B cell (primary cell): Measurements from ENCODE around the gene NF2. TPM values are rescaled to one million over a fixed set of nuclear protein-coding genes. Genes with fewer than 3 reads are reported as not detected.

Source experiments
- ATAC-seq: fragments of 200-7000 bp; cut with Tn5 transposase; one replicate; pipeline ENCODE4 v1.10.0; 2021; ENCODE audit warnings: low read depth, mild to moderate bottlenecking, moderate number of reproducible peaks, moderate library complexity
- CTCF ChIA-PET: fragments of 350-600 bp; sonication (Branson Sonifier 250); formaldehyde crosslinking; loops from one replicate; lab custom pipeline; 2021; ENCODE audit warnings: antibody characterized with exemption, inconsistent platforms; lab: Charles Lee
- POLR2A ChIA-PET: fragments of 350-600 bp; sonication (Branson Sonifier 250); formaldehyde crosslinking; loops from one replicate; lab custom pipeline; 2021; ENCODE audit warnings: antibody characterized with exemption; lab: Charles Lee
- DNase-seq: peaks from one replicate; pipeline ENCODE4 v3.0.0; 2013
- H2AFZ ChIP-seq: 2 replicates; pipeline ENCODE4 v1.6.1; 2012; ENCODE audit warnings: mild to moderate bottlenecking, low read depth, low read length; ENCODE audit not compliant: insufficient read depth, poor library complexity, severe bottlenecking
- H3K27ac ChIP-seq, 2 donors: 1 replicate in 1 of 2; 2 replicates in 1 of 2; pipeline ENCODE4 v1.5.1; 2012 to 2013; ENCODE audit warnings: low read length in 2 of 2, mild to moderate bottlenecking in 2 of 2, moderate library complexity in 1 of 2
- H3K27me3 ChIP-seq, 4 experiments: fragments of 200-600 bp in 1 of 4; sonication (generic) in 1 of 4; replicated peaks in 1 of 4; 1 replicate in 2 of 4; 2 replicates in 2 of 4; pipeline versions ENCODE4 v1.6.1 to v1.7.0; 2013 to 2016; ENCODE audit warnings: low read length in 3 of 4, mild to moderate bottlenecking in 2 of 4, mixed read lengths in 1 of 4, moderate library complexity in 1 of 4; ENCODE audit not compliant: insufficient read depth in 4 of 4, control insufficient read depth in 3 of 4; ENCODE audit errors: control extremely low read depth in 1 of 4
- H3K36me3 ChIP-seq, 2 experiments: replicated peaks in 1 of 2; 1 replicate in 1 of 2; 2 replicates in 1 of 2; pipeline versions ENCODE4 v1.6.1 to v1.7.1; 2013; ENCODE audit warnings: low read length in 1 of 2; ENCODE audit not compliant: insufficient read depth in 2 of 2, control insufficient read depth in 1 of 2; ENCODE audit errors: control extremely low read depth in 1 of 2, extremely low read depth in 1 of 2
- H3K4me1 ChIP-seq, 2 donors: fragments of 200-600 bp in 1 of 2; sonication (generic) in 1 of 2; 1 replicate in 1 of 2; 2 replicates in 1 of 2; pipeline versions ENCODE4 v1.5.1 to v1.6.1; 2013 to 2017; ENCODE audit warnings: low read length in 2 of 2; ENCODE audit not compliant: control insufficient read depth in 2 of 2, insufficient read depth in 2 of 2
- H3K4me2 ChIP-seq: replicated peaks from 2 replicates; pipeline ENCODE3; 2012; ENCODE audit warnings: mild to moderate bottlenecking, low read depth, low read length; ENCODE audit not compliant: poor library complexity, severe bottlenecking
- H3K4me3 ChIP-seq, 5 experiments: fragments of 200-600 bp in 1 of 5; sonication (generic) in 1 of 5; 1 replicate in 3 of 5; 2 replicates in 2 of 5; pipeline versions ENCODE4 v1.5.1 to v1.7.0; 2011 to 2016; ENCODE audit warnings: low read length in 4 of 5, mild to moderate bottlenecking in 4 of 5, low read depth in 2 of 5, control low read depth in 1 of 5, moderate library complexity in 1 of 5; ENCODE audit not compliant: insufficient read depth in 1 of 5; ENCODE audit errors: control extremely low read depth in 1 of 5, extremely low read depth in 1 of 5
- H3K79me2 ChIP-seq: fragments of 200-600 bp; sonication (generic); one replicate; pipeline ENCODE4 v1.6.0; 2016; ENCODE audit warnings: low read length; ENCODE audit not compliant: control insufficient read depth, insufficient read depth
- H3K9ac ChIP-seq: fragments of 200-600 bp; sonication (generic); 2 replicates; pipeline ENCODE4 v1.6.1; 2017; ENCODE audit warnings: mild to moderate bottlenecking, low read length, moderate library complexity
- H3K9me3 ChIP-seq, 3 donors: one replicate each; pipeline versions ENCODE4 v1.6.1 to v1.7.1; 2013; ENCODE audit warnings: low read length in 2 of 3; ENCODE audit not compliant: control insufficient read depth in 2 of 3, insufficient read depth in 1 of 3; ENCODE audit errors: control extremely low read depth in 1 of 3
- H4K20me1 ChIP-seq: 2 replicates; pipeline ENCODE4 v1.6.0; 2012; ENCODE audit warnings: mild to moderate bottlenecking, low read length; ENCODE audit not compliant: insufficient read depth, control insufficient read depth, poor library complexity, severe bottlenecking
- H3K27ac Mint-ChIP-seq: one replicate; pipeline ENCODE4 v1.8.0; 2021; ENCODE audit warnings: mixed read lengths
- H3K27me3 Mint-ChIP-seq: one replicate; pipeline ENCODE4 v1.8.0; 2021; ENCODE audit warnings: mixed read lengths
- H3K4me1 Mint-ChIP-seq: one replicate; pipeline ENCODE4 v1.8.0; 2021; ENCODE audit warnings: mixed read lengths
- H3K4me3 Mint-ChIP-seq: one replicate; pipeline ENCODE4 v1.8.0; 2021; ENCODE audit warnings: mixed read lengths
- H3K9me3 Mint-ChIP-seq: one replicate; pipeline ENCODE4 v1.8.0; 2022; ENCODE audit warnings: mixed read lengths; ENCODE audit not compliant: insufficient read depth
- CTCF ChIP-seq: fragments of 200-600 bp; IDR thresholded peaks from one replicate; pipeline ENCODE4 v1.8.0; 2022; ENCODE audit warnings: antibody characterized with exemption, mild to moderate bottlenecking
- EZH2 ChIP-seq: IDR thresholded peaks from 2 replicates; pipeline ENCODE4 v1.6.1; 2012; ENCODE audit warnings: borderline replicate concordance, low read depth, mild to moderate bottlenecking, moderate library complexity, low read length; ENCODE audit not compliant: insufficient read depth, poor library complexity, severe bottlenecking
- WGBS: methylation state at CpG from one replicate; pipeline ENCODE4 v1.1.5; 2013; ENCODE audit warnings: missing lambda C conversion rate; ENCODE audit not compliant: insufficient coverage; 5-methylcytosine and 5-hydroxymethylcytosine counted together
- intact Hi-C: fragments of 100-400 bp; cut with micrococcal nuclease; formaldehyde crosslinking; loops from one replicate; pipeline ENCODE4 v1.10.0; 2022
- polyA plus RNA-seq: library from polyadenylated mRNA; depleted of rRNA; stranded (reverse); fragments of >200 nt; gene quantifications from 2 replicates; pipeline ENCODE4 v1.2.3, GENCODE V29; 2012
- total RNA-seq, 2 donors: library from RNA; stranded (reverse); fragments of 120-200 nt in 1 of 2; gene quantifications; 1 replicate in 1 of 2; 2 replicates in 1 of 2; pipeline versions ENCODE4 v1.2.3 to v1.2.4, GENCODE V29; 2013 to 2022

The NF2 gene
- total and polyA plus RNA-seq, 2 donors (not counting 1 experiment from before 2014, with no cell fraction given) = 9.4 to 26.6 TPM

GRCh38 chr22:29570456-29570855 is 33.0 kb upstream of the NF2 start:
- Histone ChIP-seq H3K79me2 (no peaks in the 10 kb centered on the region), H3K27ac (no peak overlapping the region), H2AFZ (no peak overlapping the region), H3K27me3 (no peaks in the 10 kb centered on the region), H3K4me1 (no peaks in the 10 kb centered on the region), H3K9ac (no peak overlapping the region), H3K36me3 (peaks cover 2 to 21% of the 10 kb centered on the region in 2 experiments), H3K9me3 (no peaks in the 10 kb centered on the region), H3K4me2 (no peak overlapping the region), H3K4me3 (no peak overlapping the region), H4K20me1 (no peaks in the 10 kb centered on the region)
- Mint-ChIP-seq H3K4me3 (no peak overlapping the region), H3K27me3 (no peaks in the 10 kb centered on the region), H3K27ac (peak overlapping the region; percentile 67), H3K9me3 (no peaks in the 10 kb centered on the region), H3K4me1 (no peaks in the 10 kb centered on the region)
- DNase-seq = no peak
- POLR2A ChIA-PET = no interaction called here
- no peak for ATAC-seq
- CTCF ChIA-PET = no interaction called here
- WGBS = 100% methylated on average over 7 of the region's 7 CpGs
- TF ChIP-seq CTCF (no peak), EZH2 (no peak)
- intact Hi-C loops = no loop called here

- no peak overlapping the region for H3K4me3 Mint-ChIP-seq
Observed at GRCh38 chr22:29570912-29571549, 32.4 kb upstream of the NF2 start.

More at GRCh38 chr22:29570912-29571549, 32.4 kb upstream of the NF2 start:
- Histone ChIP-seq H3K4me3 (no peak overlapping the region), H3K9me3 (no peaks in the 10 kb centered on the region), H3K27ac (no peak overlapping the region), H2AFZ (no peak overlapping the region), H4K20me1 (no peaks in the 10 kb centered on the region), H3K27me3 (no peaks in the 10 kb centered on the region), H3K79me2 (no peaks in the 10 kb centered on the region), H3K36me3 (peaks cover 2 to 17% of the 10 kb centered on the region in 2 experiments), H3K9ac (no peak overlapping the region), H3K4me1 (no peaks in the 10 kb centered on the region), H3K4me2 (no peak overlapping the region)
- no peaks in the 10 kb centered on the region for H3K9me3 Mint-ChIP-seq
- H3K27me3 Mint-ChIP-seq = no peaks in the 10 kb centered on the region
- CTCF ChIA-PET = no interaction called here
- peak overlapping the region; percentile 67 for H3K27ac Mint-ChIP-seq
- POLR2A ChIA-PET = no interaction called here
- DNase-seq (no peak), ATAC-seq (no peak)
- intact Hi-C loops = no loop called here
- H3K4me1 Mint-ChIP-seq = no peaks in the 10 kb centered on the region
- TF ChIP-seq EZH2 (no peak), CTCF (no peak)
- WGBS = 100% methylated on average over 1 of the region's 2 CpGs
